HG03575 (cell line): ENCODE results near the gene DCAF17.

Experiments
- ATAC-seq: cut with Tn5 transposase; IDR thresholded peaks from one replicate; pipeline ENCODE4 v1.9.1; 2021; ENCODE audit not compliant: unreplicated experiment, insufficient number of reproducible peaks, low FRiP score; ENCODE audit errors: extremely low read depth

DCAF17 gene

DNA sequence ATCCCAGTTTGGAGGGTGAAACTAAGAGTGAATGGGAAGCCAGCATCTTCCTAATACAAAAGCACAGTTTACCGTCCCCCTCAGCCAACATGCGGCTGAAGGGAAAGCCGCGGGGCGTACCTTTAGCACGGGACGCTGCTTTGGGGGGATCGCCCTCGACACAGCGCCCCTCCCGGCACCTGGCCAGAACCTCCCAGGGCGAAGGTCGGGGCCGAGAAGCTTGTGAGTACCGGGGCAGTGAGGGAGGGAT lies 338 bp upstream of the DCAF17 start, which contains the start of gene METTL8:
Gene METTL8, minus strand, starts transcription at position 228 of the 250 bp plus-strand sequence. CDS start 41,805 bp downstream, outside the sequence.
- ATAC-seq, result no peak

DNA sequence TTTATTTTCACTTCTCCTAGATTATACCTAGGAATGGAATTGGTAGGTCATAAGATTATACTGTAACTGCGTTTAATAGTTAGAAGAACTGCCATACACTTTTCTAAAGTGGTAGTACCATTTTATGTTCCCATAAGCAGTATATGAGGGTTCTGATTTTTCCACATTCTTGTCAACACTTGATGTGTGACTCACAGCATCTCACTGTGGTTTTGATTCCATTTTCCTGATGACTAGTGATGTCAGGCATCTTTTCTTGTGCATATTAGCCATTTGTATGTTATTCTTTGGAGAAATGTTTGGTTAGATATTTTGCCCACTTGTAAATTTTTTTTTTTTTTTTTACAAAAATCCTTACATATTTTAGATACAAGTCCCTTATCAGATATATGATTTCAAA lies 2.3 kb downstream of the DCAF17 start:
- ATAC-seq, result no peak

DNA sequence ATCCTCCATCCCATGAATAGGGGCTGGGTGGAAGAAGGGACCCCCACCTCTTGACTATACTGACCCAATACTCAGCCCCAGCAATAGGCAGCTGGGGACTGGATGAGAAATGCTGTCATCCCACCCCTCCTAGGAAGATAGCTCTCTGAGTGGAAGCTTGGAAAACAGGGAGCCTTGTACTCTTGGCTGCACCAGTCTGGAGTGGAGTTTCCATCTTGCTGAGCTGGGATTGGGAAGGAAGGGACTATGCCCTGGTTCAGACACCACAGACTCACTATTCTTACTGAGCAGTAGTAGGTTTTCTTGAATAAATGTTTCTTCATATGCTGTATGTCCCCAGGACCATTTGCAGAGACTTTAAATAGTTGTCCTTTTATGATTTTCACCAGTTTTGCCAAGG lies 7.4 kb downstream of the DCAF17 start:
- ATAC-seq, result no peak

DNA sequence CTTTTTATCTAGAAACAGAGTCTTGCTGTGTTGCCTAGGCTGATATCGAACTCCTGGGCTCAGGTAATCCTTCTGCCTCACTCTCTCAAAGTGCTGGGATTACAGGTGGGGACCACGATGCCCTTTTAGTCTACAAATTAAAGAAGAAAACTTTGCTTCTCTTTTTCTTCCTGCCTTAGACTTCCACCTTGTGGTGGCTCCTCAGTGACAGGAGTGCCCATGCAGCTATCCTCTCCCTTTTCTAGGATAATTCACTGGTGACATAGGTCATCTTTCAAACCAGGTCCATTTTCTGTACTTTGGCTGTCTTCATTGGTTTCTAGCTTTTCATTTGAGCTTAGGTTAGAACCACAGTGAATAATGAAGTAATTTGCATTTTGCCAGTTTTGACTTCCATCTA lies 13.6 kb downstream of the DCAF17 start:
- no peak for ATAC-seq

DNA sequence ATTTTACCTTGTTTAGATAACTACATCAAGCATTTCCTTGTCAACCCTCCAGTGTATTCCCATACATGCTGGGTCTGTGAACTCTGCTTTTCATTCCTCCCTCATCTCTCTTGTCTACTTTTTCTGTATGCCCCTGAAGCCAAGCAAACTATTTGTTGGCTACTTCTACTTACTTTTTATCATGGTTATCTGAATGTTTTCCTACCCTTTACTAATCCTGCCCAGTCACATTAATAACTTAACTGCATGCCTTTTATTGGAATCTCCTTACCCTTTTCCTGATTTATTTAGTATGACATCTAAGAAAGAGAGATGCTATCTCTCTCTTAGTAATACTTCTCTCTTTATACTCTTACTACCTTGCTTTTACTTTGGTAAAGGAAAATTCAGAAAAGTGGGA lies 17.0 kb downstream of the DCAF17 start:
- ATAC-seq, result no peak

DNA sequence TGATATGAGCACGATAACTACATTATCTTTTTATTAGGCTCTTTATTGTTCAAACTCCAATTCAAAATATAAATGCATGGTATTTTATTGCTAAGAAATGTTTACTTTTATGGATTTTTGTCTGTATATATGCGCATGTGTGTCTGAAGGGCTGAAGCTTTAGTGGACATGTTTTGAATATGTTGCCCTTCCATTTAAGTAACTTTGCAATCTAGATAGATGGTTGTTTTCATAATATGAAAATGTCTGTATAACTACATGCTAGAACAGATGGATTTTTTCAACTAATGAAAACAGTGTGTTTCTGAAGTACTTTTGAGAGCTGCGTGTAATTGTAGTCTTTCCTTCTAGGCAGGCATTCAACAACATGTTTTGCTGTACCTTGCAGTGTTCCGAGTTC lies 18.7 kb downstream of the DCAF17 start:
- no peak for ATAC-seq

DNA sequence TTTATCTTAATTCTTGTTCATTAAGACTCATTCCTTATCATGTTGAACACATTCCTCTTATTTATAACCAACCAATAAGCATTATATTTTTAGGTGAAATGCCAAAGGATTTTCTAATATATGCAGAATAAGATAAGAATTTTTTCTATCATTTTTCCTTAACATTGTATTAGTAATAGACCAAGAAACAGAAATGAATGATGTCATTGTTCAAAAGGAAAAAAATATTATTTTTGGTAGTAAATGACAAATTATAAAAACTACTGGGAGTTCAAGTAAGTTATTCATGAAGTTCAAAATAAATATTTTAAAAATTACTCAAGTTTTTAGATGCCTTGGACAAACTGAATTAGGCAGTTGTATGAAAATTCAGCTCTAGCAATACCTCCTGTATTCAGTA lies 25.5 kb downstream of the DCAF17 start:
- no peak for ATAC-seq

DNA sequence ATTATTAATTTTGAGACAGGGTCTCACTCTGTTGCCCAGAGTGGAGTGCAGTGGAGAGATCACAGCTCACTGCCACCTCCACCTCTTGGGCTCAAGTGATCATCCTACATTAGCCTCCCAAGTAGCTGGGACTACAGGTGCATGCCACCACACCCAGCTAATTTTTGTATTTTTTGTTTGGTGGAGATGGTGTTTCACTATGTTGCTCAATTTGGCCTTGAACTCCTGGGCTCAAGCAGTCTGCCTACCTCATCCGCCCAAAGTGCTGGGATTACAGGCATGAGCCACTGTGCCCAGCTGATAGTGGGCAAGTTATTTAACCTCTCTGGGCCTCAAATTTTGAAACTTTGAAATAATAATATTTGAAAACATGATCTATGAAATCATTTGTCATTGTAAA lies 26.5 kb downstream of the DCAF17 start:
- no peak for ATAC-seq

DNA sequence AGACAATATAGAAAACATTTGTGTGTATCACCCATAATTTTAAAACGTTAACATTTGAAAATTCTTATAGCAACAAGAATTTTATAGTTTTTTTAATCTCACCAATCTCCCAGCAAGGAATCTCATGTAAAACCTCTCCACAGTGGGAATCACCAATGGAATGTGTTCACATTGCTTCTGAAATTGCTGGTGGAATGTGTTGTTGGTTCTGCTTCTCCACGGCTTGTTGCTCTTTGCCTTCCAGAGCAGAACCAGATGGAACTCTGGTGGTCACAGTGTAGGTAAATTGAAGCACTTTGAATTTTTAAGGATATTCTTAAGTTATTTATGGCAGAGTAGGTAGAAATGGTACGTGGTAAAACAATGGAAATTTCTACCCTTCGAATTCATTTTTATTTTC lies 35.1 kb downstream of the DCAF17 start:
- ATAC-seq, result no peak

DNA sequence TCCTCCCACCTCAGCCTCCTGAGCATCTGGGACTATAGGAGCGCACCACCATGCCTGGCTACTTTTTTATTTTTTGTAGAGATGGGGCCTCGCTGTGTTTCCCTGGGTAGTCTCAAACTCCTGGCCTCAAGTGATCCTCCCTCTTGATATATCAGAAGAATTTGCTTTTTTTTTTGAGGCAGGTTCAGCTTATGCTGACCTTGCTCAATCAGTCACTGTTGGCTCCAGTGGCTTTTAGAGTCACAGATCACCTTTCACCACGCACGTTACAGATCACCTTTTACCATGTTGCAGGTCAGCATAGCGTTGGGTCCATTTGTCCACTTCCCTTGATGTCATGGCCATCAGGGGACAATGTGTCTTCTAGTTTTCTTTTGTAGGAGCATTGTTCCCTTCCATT lies 36.1 kb downstream of the DCAF17 start:
- ATAC-seq, result no peak

DNA sequence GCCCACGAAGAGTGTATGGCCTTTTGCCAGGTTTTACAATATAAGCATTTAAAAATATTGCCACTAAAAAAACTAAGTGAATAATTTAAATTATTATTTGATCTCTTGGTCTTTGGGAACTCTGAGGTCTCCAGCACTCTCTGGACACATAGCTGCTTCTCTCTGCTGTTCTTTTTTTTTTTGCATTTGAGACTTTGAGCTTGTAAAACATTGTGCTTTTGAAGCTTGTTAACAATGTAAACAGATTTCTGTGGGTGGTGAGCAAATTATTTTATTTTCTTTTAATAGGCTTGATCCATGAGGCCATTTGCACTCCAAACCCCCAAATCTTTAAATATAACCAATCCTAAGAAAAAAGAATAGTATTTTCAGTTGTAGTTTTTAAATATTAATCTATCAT lies 42.0 kb downstream of the DCAF17 start:
- no peak for ATAC-seq

DNA sequence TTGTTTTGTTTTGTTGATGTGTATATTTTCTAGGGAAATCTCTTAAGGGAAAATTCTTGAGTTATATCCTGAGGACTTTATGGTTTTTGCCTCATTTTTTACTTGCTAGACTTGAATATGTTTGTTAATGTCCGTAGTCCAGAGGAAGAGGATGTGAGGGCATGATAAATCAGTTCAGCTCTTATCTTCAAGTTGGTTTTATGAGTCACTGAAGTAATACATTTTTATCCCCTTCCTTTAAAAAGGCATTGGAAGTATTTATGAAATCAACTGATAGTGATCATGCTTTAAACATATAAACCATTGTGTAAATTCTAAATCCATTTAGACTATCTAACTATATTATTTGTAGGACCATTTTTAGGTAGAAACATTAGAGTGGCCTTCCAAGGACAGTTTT lies 44.3 kb downstream of the DCAF17 start:
- no peak for ATAC-seq

DNA sequence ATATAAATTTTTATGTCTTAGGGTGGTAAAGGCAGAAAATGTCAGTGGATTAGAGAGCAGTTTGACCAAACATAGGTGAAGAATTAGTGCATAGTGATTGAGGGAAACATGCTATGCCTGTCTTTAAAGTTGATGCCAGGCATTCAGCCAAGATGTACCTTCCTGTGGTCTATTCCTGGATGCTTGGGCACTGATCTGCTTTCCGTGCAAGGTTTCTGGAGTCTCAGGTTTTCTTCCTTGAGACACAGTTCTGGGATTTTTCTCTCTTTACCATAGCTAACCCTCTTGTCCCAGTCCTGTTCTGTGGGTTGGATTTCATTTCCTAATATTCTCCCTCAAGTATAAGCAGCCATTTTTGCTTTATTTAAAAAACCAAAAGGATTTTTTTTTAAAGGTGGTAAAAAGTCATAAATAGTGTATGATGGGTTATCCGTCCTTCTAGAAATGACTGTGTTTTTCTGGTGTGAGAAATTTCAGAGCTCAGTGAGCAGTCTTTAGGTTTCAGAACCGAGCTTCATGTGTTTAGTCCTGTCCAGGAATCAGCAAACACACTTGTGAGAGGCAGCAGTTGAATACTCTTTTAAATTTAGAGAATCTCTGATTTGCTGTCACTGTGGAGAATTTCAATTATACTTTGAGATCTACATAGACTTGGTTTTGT lies 45.3 kb downstream of the DCAF17 start:
- no peak for ATAC-seq

DNA sequence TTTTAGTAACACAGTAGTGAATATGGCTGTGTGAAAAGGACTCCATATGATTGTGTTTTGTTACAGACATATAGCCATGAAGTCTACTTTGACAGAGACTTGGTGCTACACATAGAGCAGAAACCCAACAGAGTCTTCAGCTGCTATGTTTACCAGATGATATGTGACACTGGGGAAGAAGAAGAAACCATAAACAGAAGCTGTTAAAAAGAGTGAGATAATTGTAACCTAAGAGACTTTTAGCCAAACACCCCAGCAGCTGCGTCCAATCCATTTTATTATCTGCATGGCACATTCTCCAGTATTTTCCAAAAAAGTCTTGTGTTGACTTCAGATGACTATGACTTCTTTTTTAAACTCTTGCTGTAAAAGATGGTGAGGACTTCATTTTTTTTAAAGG lies 46.9 kb downstream of the DCAF17 start:
- ATAC-seq, result no peak

DNA sequence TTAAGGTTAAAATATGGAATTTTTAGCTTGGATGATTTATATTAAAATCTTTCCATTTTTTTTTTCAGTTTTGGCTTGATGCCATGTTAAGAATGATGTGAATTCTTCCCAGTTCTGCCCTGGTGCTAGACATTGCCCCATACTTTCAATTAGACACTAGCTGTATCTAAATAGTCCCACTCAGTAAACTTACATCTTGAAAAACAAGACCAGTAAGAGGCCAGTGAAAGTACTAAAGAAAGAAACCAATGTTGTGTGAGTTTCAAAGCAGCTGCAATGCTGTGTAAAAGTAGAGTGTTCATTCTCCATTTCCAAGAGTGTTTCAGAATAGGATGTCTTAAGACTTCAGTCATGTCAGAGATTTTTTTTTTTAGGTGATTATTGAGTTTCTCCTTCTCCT lies 48.3 kb downstream of the DCAF17 start:
- ATAC-seq, result no peak

DNA sequence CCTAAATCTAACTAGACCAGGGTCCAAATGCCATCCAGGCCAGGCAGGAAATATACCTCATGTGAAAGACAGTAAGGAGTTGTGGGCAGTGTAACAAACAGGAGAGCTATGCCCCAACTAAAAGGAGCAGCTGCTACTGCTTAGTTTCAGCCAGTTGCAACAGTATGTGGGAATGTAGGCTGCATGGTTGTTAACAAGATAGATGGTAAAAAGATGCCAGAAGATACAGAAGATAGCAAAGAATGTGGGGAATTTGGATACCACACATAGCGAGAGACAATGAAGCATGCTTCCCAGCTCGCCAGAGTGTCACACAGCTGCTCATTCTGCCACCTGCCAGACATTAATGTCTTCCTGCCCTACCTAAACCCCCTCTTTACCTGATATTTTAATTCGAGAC lies 48.9 kb downstream of the DCAF17 start:
- no peak for ATAC-seq

DNA sequence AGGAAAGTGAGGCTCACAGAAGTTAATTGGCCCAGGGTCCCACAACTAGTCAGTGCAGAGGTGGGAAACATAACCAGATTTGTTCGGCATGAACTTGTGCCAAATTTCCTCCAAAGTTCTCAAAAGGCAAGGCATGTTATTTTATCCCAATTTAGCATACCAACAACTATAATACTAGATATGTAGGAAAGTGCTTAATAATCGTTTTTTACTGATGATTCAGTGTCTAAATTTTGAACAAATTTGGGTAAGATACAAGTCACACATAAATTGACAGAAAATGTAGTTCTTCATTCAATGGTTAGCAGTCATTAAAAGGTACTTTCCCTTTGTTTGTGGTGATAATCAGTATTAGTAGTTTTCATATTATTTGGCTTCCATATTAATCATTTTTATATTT lies 49.8 kb downstream of the DCAF17 start:
- ATAC-seq, result no peak

DNA sequence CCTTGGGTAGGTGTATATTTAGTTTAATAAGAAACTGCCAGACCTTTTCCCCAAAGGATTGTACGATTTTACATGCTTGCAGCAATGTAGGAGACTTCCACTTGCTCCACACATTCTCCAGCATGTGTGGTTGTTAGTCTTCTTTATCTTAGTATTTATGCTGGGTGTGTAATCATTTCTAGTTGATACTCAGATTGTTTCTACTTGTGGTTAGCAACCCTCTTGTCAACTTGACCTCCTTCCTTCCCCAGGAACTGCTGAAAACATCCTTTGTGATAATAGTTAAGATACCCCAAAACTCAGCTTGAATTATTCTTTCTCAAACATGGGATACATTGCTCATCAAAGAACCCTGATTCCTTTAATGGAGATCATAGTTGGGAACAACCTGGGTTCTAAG lies 51.1 kb downstream of the DCAF17 start:
- no peak for ATAC-seq

DNA sequence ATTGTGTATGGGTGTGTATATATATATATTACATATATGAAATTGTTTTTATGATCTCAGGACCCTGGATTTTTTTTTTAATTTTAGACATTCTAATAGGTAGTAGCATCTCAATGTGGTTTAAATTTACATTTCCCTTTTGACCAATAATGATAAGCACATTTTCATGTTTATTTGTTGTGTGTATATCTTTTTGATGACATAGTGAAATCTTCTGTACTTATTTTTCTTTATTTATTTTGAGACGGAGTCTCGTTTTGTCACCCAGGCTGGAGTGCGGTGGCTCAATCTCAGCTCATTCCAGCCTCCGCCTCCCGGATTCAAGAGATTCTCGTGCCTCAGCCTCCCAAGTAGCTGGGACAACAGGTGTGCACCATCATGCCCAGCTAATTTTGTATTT lies 53.2 kb downstream of the DCAF17 start:
- ATAC-seq, result no peak

DNA sequence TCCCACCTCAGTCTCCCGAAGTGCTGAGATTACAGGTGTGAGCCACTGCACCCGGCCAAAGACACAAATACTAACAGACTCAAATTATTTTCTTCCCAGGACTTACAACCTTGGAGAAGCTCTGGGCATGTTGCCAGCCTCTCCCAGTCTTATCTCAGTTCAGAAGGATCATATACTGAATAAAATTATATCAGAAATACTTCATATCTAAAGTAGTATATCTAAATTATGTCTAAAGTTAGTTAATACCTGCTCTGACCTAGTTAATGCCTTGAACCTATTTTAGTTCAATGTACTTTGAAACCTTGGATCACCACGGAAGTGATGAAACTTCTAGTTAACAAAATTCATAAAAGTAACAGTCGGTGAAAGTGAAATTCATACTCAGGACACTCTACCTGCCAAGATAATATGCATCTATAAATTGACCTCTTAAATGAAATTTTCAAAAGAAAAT lies 53.8 kb downstream of the DCAF17 start:
- ATAC-seq, result no peak

DNA sequence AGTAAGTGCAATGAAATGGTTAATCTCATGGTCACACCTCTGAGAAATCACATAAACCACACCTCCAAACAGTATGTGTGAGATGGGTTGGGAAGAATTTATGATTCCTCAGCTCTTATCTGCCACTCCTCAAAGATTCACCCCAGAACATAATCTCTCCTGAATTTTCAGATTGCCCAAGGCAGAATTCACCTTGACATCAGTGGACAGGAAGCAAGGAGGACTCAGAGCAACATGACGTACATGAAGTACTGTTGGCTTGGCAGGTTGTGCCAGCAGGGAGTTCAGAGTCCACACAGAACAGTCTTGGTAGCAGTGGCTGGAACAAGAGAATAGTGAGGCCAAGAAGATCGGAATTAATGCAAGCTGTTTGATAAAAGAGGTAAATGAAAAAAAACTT lies 56.6 kb downstream of the DCAF17 start:
- ATAC-seq, result no peak

DNA sequence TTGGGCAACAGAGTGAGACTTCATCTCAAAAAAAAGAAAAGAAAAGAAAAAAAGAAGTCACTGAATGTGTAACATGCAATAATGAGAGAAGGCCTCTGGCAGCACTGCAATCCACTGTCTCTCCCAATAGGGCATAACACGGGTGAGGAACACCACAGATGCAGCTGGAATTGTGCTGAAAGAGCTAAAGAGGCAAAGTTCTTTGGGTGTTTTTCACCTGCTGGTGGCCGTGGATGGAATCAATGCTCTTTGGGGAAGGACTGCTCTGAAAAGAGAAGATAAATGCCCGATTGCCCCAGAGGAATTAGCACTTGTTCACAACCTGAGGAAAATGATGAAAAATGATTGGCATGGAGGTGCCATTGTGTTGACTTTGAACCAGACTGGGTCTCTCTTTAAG lies 57.3 kb downstream of the DCAF17 start:
- no peak for ATAC-seq
